Uterus (tissue), 4 donors: Measurements from ENCODE around the gene IL5RA. TPM values are rescaled to one million over a fixed set of nuclear protein-coding genes. Genes with fewer than 3 reads are reported as not detected.

Source experiments
- DNase-seq, 2 donors: peaks; one replicate each; pipeline ENCODE4 v3.0.0-alpha.2; 2019 to 2020
- H3K27ac ChIP-seq, 2 donors: fragments of 200-600 bp; sonication (generic); 1 replicate in 1 of 2; 2 replicates in 1 of 2; pipeline ENCODE4 v1.5.1; 2016 to 2018
- H3K27me3 ChIP-seq, 2 donors: fragments of 200-600 bp; sonication (generic); one replicate each; pipeline ENCODE4 v1.5.1; 2018 to 2019; ENCODE audit warnings: control low read depth in 1 of 2
- H3K36me3 ChIP-seq, 2 donors: fragments of 200-600 bp; sonication (generic); one replicate each; pipeline ENCODE4 v1.5.1; 2019; ENCODE audit warnings: control low read depth in 1 of 2
- H3K4me1 ChIP-seq, 2 donors: fragments of 200-600 bp; sonication (generic); one replicate each; pipeline ENCODE4 v1.5.1; 2018 to 2019; ENCODE audit warnings: control low read depth in 1 of 2
- H3K4me3 ChIP-seq, 2 donors: fragments of 200-600 bp; sonication (generic); 1 replicate in 1 of 2; 2 replicates in 1 of 2; pipeline ENCODE4 v1.5.1; 2018 to 2019; ENCODE audit warnings: mild to moderate bottlenecking in 1 of 2
- H3K9me3 ChIP-seq, 2 donors: fragments of 200-600 bp; sonication (generic); one replicate each; pipeline ENCODE4 v1.5.1; 2019; ENCODE audit warnings: control low read depth in 1 of 2
- CTCF ChIP-seq, 4 experiments: fragments of 200-600 bp in 2 of 4; fragments of 450-650 bp in 2 of 4; sonication (generic) in 2 of 4; IDR thresholded peaks; one replicate each; pipeline ENCODE4 v1.5.1; 2016 to 2019; ENCODE audit warnings: antibody characterized with exemption in 4 of 4, mild to moderate bottlenecking in 2 of 4, moderate library complexity in 1 of 4
- POLR2A ChIP-seq, 2 donors: fragments of 450-650 bp; IDR thresholded peaks; one replicate each; pipeline ENCODE4 v1.6.1; 2016; ENCODE audit warnings: antibody characterized with exemption in 2 of 2, mild to moderate bottlenecking in 1 of 2, moderate library complexity in 1 of 2
- intact Hi-C: fragments of 100-400 bp; cut with DNase I; formaldehyde crosslinking; loops from one replicate; pipeline ENCODE4 v1.15.1; 2023; ENCODE audit warnings: low total_unique reads
- total RNA-seq, 4 donors: library from RNA; depleted of rRNA in 3 of 4; stranded (reverse); fragments of >200 nt in 3 of 4; gene quantifications; one replicate each; pipeline versions ENCODE4 v1.1.0 to v1.2.4, GENCODE V29; 2014 to 2023
- donor health status: DM: yes; HTN: yes; CAD: no.

IL5RA gene
- total RNA-seq, 4 donors from 2014 or later = under 0.01 to 3.6 (median 0.64) TPM; not detected in 1

- Histone ChIP-seq H3K9me3 (no peaks in the 10 kb centered on the region), H3K4me3 (no peak overlapping the region), H3K27ac (no peak overlapping the region), H3K36me3 (no peaks in the 10 kb centered on the region), H3K4me1 (no peaks in the 10 kb centered on the region), H3K27me3 (no peaks in the 10 kb centered on the region)
- intact Hi-C loops = no loop called here
- no peak for DNase-seq
- no peak for TF ChIP-seq CTCF (IDR thresholded peaks at IDR 0.05)
- TF ChIP-seq POLR2A (IDR thresholded peaks at IDR 0.05) = no peak
Observed at GRCh38 chr3:3129579-3129978, 19.4 kb upstream of the IL5RA start.

GRCh38 chr3:3127432-3128010 lies 17.3 kb upstream of the IL5RA start:
- H3K36me3 ChIP-seq = no peaks in the 10 kb centered on the region
- H3K27me3 ChIP-seq = no peaks in the 10 kb centered on the region
- TF ChIP-seq POLR2A (IDR thresholded peaks at IDR 0.05) (no peak), CTCF (IDR thresholded peaks at IDR 0.05) (no peak)
- intact Hi-C loops = no loop called here
- H3K27ac ChIP-seq = peak overlapping the region; percentile 86 to 87
- H3K9me3 ChIP-seq = no peaks in the 10 kb centered on the region
- DNase-seq = no peak
- no peaks in the 10 kb centered on the region for H3K4me1 ChIP-seq
- peak overlapping the region; percentile 58 to 61 for H3K4me3 ChIP-seq

- peak; percentile 95 to 96 for DNase-seq
- intact Hi-C loops = no loop called here
- Histone ChIP-seq H3K4me3 (peak within 1 kb of the TSS; percentile 58 to 61), H3K27me3 (no peaks in the 10 kb centered on the region), H3K4me1 (no peaks in the 10 kb centered on the region), H3K9me3 (no peaks in the 10 kb centered on the region), H3K36me3 (no peaks in the 10 kb centered on the region), H3K27ac (peak within 1 kb of the TSS; percentile 86 to 87)
- TF ChIP-seq CTCF (IDR thresholded peaks at IDR 0.05) (peak in 1 of 4 experiments; percentile 13), POLR2A (IDR thresholded peaks at IDR 0.05) (peak; percentile 60 to 91)
Observed at GRCh38 chr3:3126477-3127431, 16.6 kb upstream of the IL5RA start, which contains the start of gene TRNT1. TSS of gene TRNT1 (plus strand) at chr3:3126940. CDS start at chr3:3129041, 2,101 bp downstream.

GRCh38 chr3:3125977-3126376 lies 15.8 kb upstream of the IL5RA start:
- H3K9me3 ChIP-seq = no peaks in the 10 kb centered on the region
- TF ChIP-seq POLR2A (IDR thresholded peaks at IDR 0.05) (no peak), CTCF (IDR thresholded peaks at IDR 0.05) (no peak)
- H3K4me1 ChIP-seq = no peaks in the 10 kb centered on the region
- DNase-seq = no peak
- intact Hi-C loops = no loop called here
- peak overlapping the region; percentile 58 to 61 for H3K4me3 ChIP-seq
- no peaks in the 10 kb centered on the region for H3K36me3 ChIP-seq
- no peaks in the 10 kb centered on the region for H3K27me3 ChIP-seq
- peak overlapping the region; percentile 86 to 87 for H3K27ac ChIP-seq

- no peaks in the 10 kb centered on the region for H3K4me1 ChIP-seq
- H3K9me3 ChIP-seq = no peaks in the 10 kb centered on the region
- H3K36me3 ChIP-seq = no peaks in the 10 kb centered on the region
- TF ChIP-seq CTCF (IDR thresholded peaks at IDR 0.05) = no peak
- no peaks in the 10 kb centered on the region for H3K27me3 ChIP-seq
- no peak overlapping the region for H3K27ac ChIP-seq
- no peak overlapping the region for H3K4me3 ChIP-seq
- no peak for DNase-seq
- intact Hi-C loops = no loop called here
Observed at GRCh38 chr3:3119393-3119851, 9.2 kb upstream of the IL5RA start.
